HEK293T (cell line): ENCODE results near the gene PAK2.

ENCODE experiments used
- CTCF ChIA-PET: fragments of 350-600 bp; formaldehyde crosslinking; extraction: SDS; loops from one replicate; lab custom pipeline; 2021; ENCODE audit warnings: antibody characterized with exemption, inconsistent platforms; lab: Yijun Ruan, JAX
- POLR2A ChIA-PET: fragments of 350-600 bp; formaldehyde crosslinking; extraction: SDS; loops from one replicate; lab custom pipeline; 2020; ENCODE audit warnings: antibody characterized with exemption, inconsistent platforms; lab: Yijun Ruan, JAX
- DNase-seq: peaks from one replicate; pipeline ENCODE4 v3.0.0; 2012; ENCODE audit warnings: mixed read lengths; ENCODE audit errors: extremely low spot score
- ARNT ChIP-seq: fragments of 450-650 bp; IDR thresholded peaks from 2 replicates; pipeline ENCODE4 v1.6.1; 2017; ENCODE audit warnings: mild to moderate bottlenecking
- BHLHE40 ChIP-seq: fragments of 450-650 bp; IDR thresholded peaks from 2 replicates; pipeline ENCODE4 v1.6.1; 2016; ENCODE audit warnings: mild to moderate bottlenecking, moderate library complexity, borderline replicate concordance
- CTBP1 ChIP-seq: fragments of 450-650 bp; IDR thresholded peaks from 2 replicates; pipeline ENCODE4 v1.6.1; 2016; ENCODE audit warnings: borderline replicate concordance
- ELF4 ChIP-seq: fragments of 450-650 bp; IDR thresholded peaks from 2 replicates; pipeline ENCODE4 v1.6.1; 2017; ENCODE audit warnings: antibody characterized with exemption
- FOXA1 ChIP-seq: fragments of 450-650 bp; IDR thresholded peaks from 2 replicates; pipeline ENCODE4 v1.6.1; 2016; ENCODE audit warnings: mild to moderate bottlenecking
- FOXK2 ChIP-seq: fragments of 450-650 bp; IDR thresholded peaks from 2 replicates; pipeline ENCODE4 v1.6.1; 2016; ENCODE audit warnings: mild to moderate bottlenecking
- FOXM1 ChIP-seq: fragments of 450-650 bp; IDR thresholded peaks from 2 replicates; pipeline ENCODE4 v1.6.1; 2017; ENCODE audit warnings: mild to moderate bottlenecking, borderline replicate concordance
- HDGF ChIP-seq: fragments of 450-650 bp; IDR thresholded peaks from 2 replicates; pipeline ENCODE4 v1.6.1; 2017; ENCODE audit warnings: antibody characterized with exemption, borderline replicate concordance
- L3MBTL2 ChIP-seq: fragments of 450-650 bp; conservative IDR thresholded peaks from 2 replicates; pipeline ENCODE4 v1.6.1; 2016; ENCODE audit warnings: mild to moderate bottlenecking
- LEF1 ChIP-seq: fragments of 450-650 bp; IDR thresholded peaks from 2 replicates; pipeline ENCODE4 v1.6.1; 2017; ENCODE audit warnings: mild to moderate bottlenecking, borderline replicate concordance
- NFRKB ChIP-seq: fragments of 450-650 bp; IDR thresholded peaks from 2 replicates; pipeline ENCODE4 v1.6.1; 2016; ENCODE audit warnings: mild to moderate bottlenecking, moderate library complexity
- PKNOX1 ChIP-seq: fragments of 450-650 bp; IDR thresholded peaks from 2 replicates; pipeline ENCODE4 v1.6.1; 2016
- SP1 ChIP-seq: fragments of 450-650 bp; IDR thresholded peaks from 2 replicates; pipeline ENCODE4 v1.6.1; 2017
- SUZ12 ChIP-seq: fragments of 450-650 bp; IDR thresholded peaks from 2 replicates; pipeline ENCODE4 v1.6.1; 2016; ENCODE audit warnings: mild to moderate bottlenecking
- TARDBP ChIP-seq: fragments of 450-650 bp; IDR thresholded peaks from 2 replicates; pipeline ENCODE4 v1.6.1; 2016
- ZNF384 ChIP-seq: fragments of 450-650 bp; IDR thresholded peaks from 2 replicates; pipeline ENCODE4 v1.6.1; 2016

Gene PAK2

GRCh38 chr3:196790636-196791035, 51.0 kb downstream of the PAK2 start:
- POLR2A ChIA-PET, result no interaction called here
- no peak for DNase-seq
- CTCF ChIA-PET, result no interaction called here
- TF ChIP-seq L3MBTL2 (no peak), CTBP1 (no peak), HDGF (no peak), NFRKB (no peak), SUZ12 (no peak), FOXA1 (no peak), PKNOX1 (no peak), ARNT (no peak), BHLHE40 (no peak), TARDBP (no peak)

GRCh38 chr3:196792771-196793170, 53.1 kb downstream of the PAK2 start:
- CTCF ChIA-PET, result no interaction called here
- POLR2A ChIA-PET, result no interaction called here
- TF ChIP-seq SP1 (no peak), FOXA1 (no peak), L3MBTL2 (no peak), HDGF (no peak), ELF4 (no peak), PKNOX1 (no peak), BHLHE40 (no peak), FOXM1 (no peak), LEF1 (no peak), ARNT (no peak), CTBP1 (no peak), ZNF384 (no peak), SUZ12 (no peak), FOXK2 (no peak), TARDBP (no peak), NFRKB (no peak)
- DNase-seq, result no peak

- no peak for DNase-seq
- CTCF ChIA-PET, result no interaction called here
- no peak for TF ChIP-seq FOXK2
- no peak for TF ChIP-seq FOXM1
- TF ChIP-seq BHLHE40, result no peak
- POLR2A ChIA-PET, result no interaction called here
Measured at GRCh38 chr3:196793246-196793645, 53.6 kb downstream of the PAK2 start.

GRCh38 chr3:196794467-196794866, 54.8 kb downstream of the PAK2 start:
- ChIA-PET POLR2A (no interaction called here), CTCF (no interaction called here)
- TF ChIP-seq ARNT (no peak), TARDBP (no peak), NFRKB (no peak), ZNF384 (no peak), PKNOX1 (no peak), FOXK2 (no peak), SUZ12 (no peak), LEF1 (no peak), ELF4 (no peak), SP1 (no peak), FOXA1 (no peak), FOXM1 (no peak), HDGF (no peak), L3MBTL2 (no peak), BHLHE40 (no peak), CTBP1 (no peak)
- no peak for DNase-seq

- TF ChIP-seq SUZ12 (no peak), SP1 (no peak), ELF4 (no peak), FOXA1 (no peak)
- DNase-seq, result no peak
- POLR2A ChIA-PET, result no interaction called here
- CTCF ChIA-PET, result no interaction called here
Measured at GRCh38 chr3:196796317-196796716, 56.7 kb downstream of the PAK2 start.

- ChIA-PET POLR2A (no interaction called here), CTCF (no interaction called here)
- TF ChIP-seq BHLHE40, result no peak
- TF ChIP-seq TARDBP, result no peak
- TF ChIP-seq L3MBTL2, result no peak
- no peak for TF ChIP-seq ZNF384
- DNase-seq, result no peak
Measured at GRCh38 chr3:196800742-196801434, 61.2 kb downstream of the PAK2 start.

- no peak for DNase-seq
- ChIA-PET CTCF (no interaction called here), POLR2A (no interaction called here)
- TF ChIP-seq ZNF384 (no peak), NFRKB (no peak), TARDBP (no peak), ARNT (no peak), SUZ12 (no peak), FOXK2 (no peak), BHLHE40 (no peak), SP1 (no peak), LEF1 (no peak), FOXA1 (no peak), CTBP1 (no peak)
Measured at GRCh38 chr3:196803891-196804468, 64.3 kb downstream of the PAK2 start.
